Right renal pelvis (tissue), 4 donors: ENCODE measurements around the gene ARID1B. TPM values are rescaled to one million over a fixed set of nuclear protein-coding genes. Genes with fewer than 3 reads are reported as not detected.

Experiments
- DNase-seq, 4 donors: peaks; one replicate each; pipeline ENCODE4 v3.0.0-alpha.2; 2013; ENCODE audit warnings: low read depth in 4 of 4, low spot score in 3 of 4, missing footprints in 1 of 4
- polyA plus RNA-seq, 4 donors: library from polyadenylated mRNA; unstranded; fragments of 120-200 nt; gene quantifications; one replicate each; pipeline ENCODE4 v1.2.1, GENCODE V29; 2013; ENCODE audit not compliant: insufficient read length in 4 of 4

The ARID1B gene
- polyA plus RNA-seq, 4 donors, result 64.5 to 84.5 (median 70.6) TPM

- no peak for DNase-seq
These were observed 448.4 kb downstream of the ARID1B start for GRCh38 chr6:157225575-157225995.

- DNase-seq, result no peak
These were observed 448.9 kb downstream of the ARID1B start for GRCh38 chr6:157226026-157226625.

- DNase-seq, result no peak
These were observed 449.6 kb downstream of the ARID1B start for GRCh38 chr6:157226761-157227160.

GRCh38 chr6:157227202-157228166 is 450.3 kb downstream of the ARID1B start:
- no peak for DNase-seq

DNA sequence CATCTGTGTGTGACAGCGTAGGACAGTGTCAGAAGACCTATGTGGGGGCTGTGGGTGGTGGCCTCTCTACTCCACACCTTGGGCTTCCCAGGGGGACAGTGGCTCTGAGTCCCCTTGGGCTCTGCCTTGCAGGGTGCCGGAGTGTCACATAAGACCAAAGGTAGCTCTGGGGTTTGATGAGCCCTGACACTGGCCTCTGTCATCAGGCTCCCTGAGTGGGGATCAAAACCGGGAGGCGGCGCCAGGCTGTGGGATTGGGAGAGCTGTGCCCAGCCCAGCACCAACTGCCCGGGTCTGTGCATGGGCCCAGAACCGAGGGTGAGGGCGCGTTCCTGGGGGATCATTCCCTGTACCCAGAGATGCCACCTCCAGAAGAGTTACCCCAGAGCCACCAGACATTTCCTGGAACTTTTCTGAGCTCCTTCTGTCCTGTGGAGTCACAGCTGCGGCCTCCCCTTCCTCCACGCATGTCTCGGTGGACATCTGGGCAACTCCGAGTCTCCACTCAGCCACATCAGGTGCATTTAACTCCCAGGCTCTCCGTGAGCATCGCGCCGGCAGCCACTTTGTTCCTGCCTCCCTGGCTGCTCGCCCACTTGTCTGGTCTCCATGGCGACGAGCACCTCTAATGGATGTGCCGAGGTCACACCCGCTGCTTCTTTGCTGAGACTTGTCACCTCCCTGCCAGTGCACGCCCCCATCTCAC is 451.4 kb downstream of the ARID1B start:
- no peak for DNase-seq

GRCh38 chr6:157229132-157229618 is 452.0 kb downstream of the ARID1B start:
- DNase-seq, result no peak

DNA sequence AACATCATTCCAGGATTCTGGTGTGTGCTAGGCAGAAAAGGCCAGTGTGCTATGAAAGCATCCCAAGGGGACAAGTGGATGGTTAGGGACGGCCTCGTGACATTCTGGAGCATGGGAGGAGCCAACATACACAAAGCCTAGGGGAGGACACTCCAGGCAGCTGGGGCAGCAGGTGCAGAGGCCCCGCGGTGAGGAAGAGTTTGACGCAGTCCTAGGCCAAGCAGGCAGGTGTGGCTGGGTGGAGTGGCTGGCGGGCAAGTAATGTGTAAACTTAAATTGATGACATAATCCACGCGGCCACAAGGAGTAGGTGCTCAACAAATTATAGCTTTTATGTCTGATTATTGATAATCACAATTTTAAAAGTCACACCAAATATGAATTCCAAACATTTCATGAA is 452.5 kb downstream of the ARID1B start:
- no peak for DNase-seq

GRCh38 chr6:157230910-157231309 is 453.7 kb downstream of the ARID1B start:
- DNase-seq, result no peak

DNA sequence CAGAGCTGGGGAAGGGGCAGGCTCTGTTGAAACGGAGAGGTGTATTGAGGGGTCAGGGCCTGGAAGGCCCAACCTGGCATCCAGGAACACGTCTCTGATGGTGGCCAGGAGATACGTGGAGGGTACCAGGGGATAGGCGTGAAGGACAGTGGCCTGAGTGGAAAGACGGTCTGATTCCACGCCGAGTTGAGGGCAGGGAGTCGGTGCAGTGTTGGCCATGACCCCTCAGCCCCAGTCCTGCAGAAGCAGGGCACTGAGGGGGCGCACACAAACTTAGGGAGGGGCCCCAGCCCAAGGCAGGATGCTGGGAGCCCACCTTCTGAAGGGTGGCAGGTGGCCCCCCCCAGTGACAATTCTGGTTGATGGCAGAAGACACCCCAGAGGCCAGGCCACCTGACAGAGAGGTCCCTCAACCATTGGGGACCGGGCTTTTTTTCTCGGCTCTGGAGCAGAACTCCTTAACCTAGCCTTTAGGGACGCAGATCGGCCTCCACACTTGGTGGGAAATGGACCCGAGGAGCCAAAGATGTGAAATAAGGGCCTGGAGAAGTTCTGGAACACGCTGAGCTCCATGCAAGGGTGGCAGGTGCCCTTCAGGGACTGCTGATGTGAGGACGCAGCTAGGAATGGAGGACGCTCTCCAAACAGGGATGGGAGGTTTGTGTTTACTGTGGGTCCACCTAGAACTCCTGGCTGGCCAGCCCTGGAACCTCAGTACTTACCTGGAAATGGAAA is 455.1 kb downstream of the ARID1B start:
- no peak for DNase-seq

DNA sequence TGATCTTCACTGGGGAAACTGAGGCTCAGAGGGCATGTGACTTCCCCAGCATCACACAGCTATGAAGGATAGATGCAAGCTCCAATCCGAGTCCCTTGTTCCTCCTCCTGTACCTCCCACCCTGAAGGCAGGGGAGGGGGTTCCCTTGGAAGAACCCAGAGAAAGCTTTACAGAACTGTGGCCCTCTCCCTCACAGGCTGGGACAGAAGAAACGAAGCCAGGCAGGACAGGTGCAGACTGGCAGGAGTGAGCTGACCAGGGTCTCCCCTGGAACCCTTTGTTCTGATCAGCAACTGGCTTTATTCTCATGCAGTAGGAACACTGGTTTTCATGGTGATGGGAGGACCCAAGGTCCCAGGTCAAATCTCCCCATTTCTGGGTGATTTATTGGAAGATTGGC is 456.0 kb downstream of the ARID1B start:
- DNase-seq, result no peak

DNA sequence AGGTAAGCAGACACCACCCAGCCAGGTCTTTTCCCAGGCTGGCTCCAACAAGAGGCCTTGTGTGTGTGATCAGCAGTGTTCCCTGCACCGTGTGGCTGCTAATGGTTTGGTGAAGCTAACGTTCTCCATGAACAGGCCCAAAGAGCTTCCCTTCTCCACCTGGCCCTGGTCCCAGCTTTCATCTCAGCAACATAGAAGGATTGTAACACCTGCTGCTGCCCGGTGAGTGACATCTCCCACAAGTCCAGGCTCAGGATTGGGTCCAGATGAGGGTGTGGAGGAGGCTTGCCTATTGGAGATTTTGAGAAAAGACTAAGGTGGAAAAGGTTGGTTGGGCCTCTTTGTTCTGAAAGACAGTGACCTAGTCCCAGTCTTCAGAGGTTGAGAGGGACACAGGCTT is 456.5 kb downstream of the ARID1B start:
- no peak for DNase-seq

DNA sequence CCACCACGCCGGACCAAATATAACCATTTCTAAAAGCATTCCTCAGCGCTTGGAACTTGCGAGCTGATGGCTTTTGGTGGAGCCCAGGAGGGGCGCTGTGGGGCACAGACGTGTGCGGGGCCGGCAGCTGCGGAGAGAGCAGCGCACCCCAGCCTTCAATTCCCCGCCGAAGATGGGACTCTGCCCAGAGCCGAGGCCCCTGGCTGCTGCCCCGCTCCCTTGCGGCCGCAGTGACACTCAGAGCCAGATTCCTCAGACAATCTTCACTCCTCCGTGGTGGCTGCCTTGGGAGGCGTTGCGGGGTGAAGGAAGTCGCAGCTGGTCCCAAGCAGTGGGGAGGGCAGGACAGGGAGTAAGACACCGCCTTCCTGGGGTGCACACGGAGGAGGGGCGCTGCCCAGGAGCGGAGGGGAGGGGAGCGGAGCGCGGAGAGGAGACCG is 458.4 kb downstream of the ARID1B start:
- DNase-seq, result no peak

GRCh38 chr6:157236040-157236725 is 459.0 kb downstream of the ARID1B start:
- DNase-seq, result no peak

GRCh38 chr6:157238346-157238745 is 461.2 kb downstream of the ARID1B start:
- DNase-seq, result no peak

- no peak for DNase-seq
These were observed 462.0 kb downstream of the ARID1B start for GRCh38 chr6:157239148-157239547.

DNA sequence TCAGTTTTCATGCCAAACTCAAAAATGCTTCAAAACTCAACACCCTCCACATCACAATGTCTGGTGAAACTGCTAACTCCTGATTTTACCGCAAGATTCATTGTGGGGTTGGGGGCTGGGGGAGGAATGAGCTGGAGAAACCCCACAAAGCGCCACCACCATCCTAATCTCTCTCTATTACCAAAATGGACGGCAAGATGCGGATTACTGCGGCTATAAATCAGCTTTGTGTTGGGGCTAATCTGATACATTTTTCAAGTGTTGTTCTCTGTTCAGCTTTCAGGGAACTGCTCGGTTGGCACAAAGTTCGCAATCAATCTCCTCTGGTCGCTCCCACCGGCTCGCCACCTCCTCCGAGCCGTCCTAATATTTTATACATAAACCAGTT is 462.5 kb downstream of the ARID1B start:
- DNase-seq, result no peak

- DNase-seq, result no peak
These were observed 463.1 kb downstream of the ARID1B start for GRCh38 chr6:157240059-157240959.

- no peak for DNase-seq
These were observed 463.8 kb downstream of the ARID1B start for GRCh38 chr6:157240960-157241311.

- no peak for DNase-seq
These were observed 465.6 kb downstream of the ARID1B start for GRCh38 chr6:157242791-157243190.
